GM21360 (cell line): Measurements from ENCODE around the gene SHISA2.
"Not testable (repeated sequence)": the region's sequence is repeated elsewhere in the genome, so short reads cannot be mapped to it uniquely, and the experiment has no call there.

Experiments used
- ATAC-seq: cut with Tn5 transposase; IDR thresholded peaks from one replicate; pipeline ENCODE4 v1.9.1; 2021; ENCODE audit warnings: mild to moderate bottlenecking, moderate library complexity; ENCODE audit not compliant: unreplicated experiment

The SHISA2 gene

GRCh38 chr13:26051657-26052311, at the start of gene SHISA2:
TSS of gene SHISA2 (minus strand) at chr13:26052016. CDS start at chr13:26050975, 1,041 bp downstream.
- ATAC-seq: no peak

- ATAC-seq: no peak
Observed at GRCh38 chr13:26095846-26096610, 44.2 kb upstream of the SHISA2 start.

GRCh38 chr13:26095338-26095737, 43.5 kb upstream of the SHISA2 start:
- ATAC-seq: no peak

GRCh38 chr13:26076821-26077220, 25.0 kb upstream of the SHISA2 start:
- ATAC-seq: not testable (repeated sequence)

GRCh38 chr13:26075498-26075897, 23.7 kb upstream of the SHISA2 start:
- ATAC-seq: no peak

- no peak for ATAC-seq
Observed at GRCh38 chr13:26074706-26075105, 22.9 kb upstream of the SHISA2 start.

- not testable (repeated sequence) for ATAC-seq
Observed at GRCh38 chr13:26072335-26072734, 20.5 kb upstream of the SHISA2 start.

GRCh38 chr13:26071691-26072090, 19.9 kb upstream of the SHISA2 start:
- no peak for ATAC-seq

- ATAC-seq: not testable (repeated sequence)
Observed at GRCh38 chr13:26069642-26070041, 17.8 kb upstream of the SHISA2 start.

GRCh38 chr13:26068372-26068771, 16.6 kb upstream of the SHISA2 start:
- ATAC-seq: not testable (repeated sequence)

- ATAC-seq: no peak
Observed at GRCh38 chr13:26067601-26068000, 15.8 kb upstream of the SHISA2 start.

GRCh38 chr13:26066492-26066891, 14.7 kb upstream of the SHISA2 start:
- ATAC-seq: not testable (repeated sequence)

- no peak for ATAC-seq
Observed at GRCh38 chr13:26062853-26063444, 11.1 kb upstream of the SHISA2 start.

- no peak for ATAC-seq
Observed at GRCh38 chr13:26061947-26062346, 10.1 kb upstream of the SHISA2 start.

GRCh38 chr13:26061256-26061655, 9.4 kb upstream of the SHISA2 start:
- ATAC-seq: no peak

- no peak for ATAC-seq
Observed at GRCh38 chr13:26060357-26060756, 8.5 kb upstream of the SHISA2 start.

- no peak for ATAC-seq
Observed at GRCh38 chr13:26058704-26059103, 6.9 kb upstream of the SHISA2 start.

- no peak for ATAC-seq
Observed at GRCh38 chr13:26054896-26055295, 3.1 kb upstream of the SHISA2 start.

GRCh38 chr13:26053418-26053980, 1.7 kb upstream of the SHISA2 start:
- ATAC-seq: no peak

GRCh38 chr13:26052337-26052736, 521 bp upstream of the SHISA2 start:
- no peak for ATAC-seq

- ATAC-seq: no peak
Observed at GRCh38 chr13:26051231-26051656, 572 bp downstream of the SHISA2 start.
